GM19351 (cell line): Measurements from ENCODE around the gene MTURN.
"Not testable (repeated sequence)": the region's sequence is repeated elsewhere in the genome, so short reads cannot be mapped to it uniquely, and the experiment has no call there.

Experiments used
- ATAC-seq: cut with Tn5 transposase; IDR thresholded peaks from one replicate; pipeline ENCODE4 v1.9.1; 2021; ENCODE audit warnings: mild to moderate bottlenecking, moderate library complexity; ENCODE audit not compliant: unreplicated experiment

The MTURN gene

DNA sequence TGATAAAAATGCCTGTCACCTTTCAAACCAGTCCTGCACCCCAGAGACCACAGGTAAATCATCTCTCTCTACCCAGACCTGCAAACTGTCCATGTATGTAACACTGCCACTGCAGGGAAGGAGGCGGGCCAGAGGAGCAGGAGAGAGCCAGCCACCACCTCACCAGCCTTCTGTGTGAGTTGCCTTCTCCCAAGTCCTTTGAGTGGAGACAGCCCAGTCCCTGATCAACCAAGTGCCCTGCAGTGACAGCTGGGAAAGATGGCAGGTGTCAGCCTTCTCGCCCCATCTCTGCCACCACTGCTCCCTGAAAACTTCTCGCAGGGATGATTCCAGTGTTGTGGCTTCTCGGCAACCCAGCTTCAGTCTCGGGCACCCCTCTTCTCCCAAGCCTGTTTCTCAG, 42.4 kb downstream of the MTURN start:
- no peak for ATAC-seq

DNA sequence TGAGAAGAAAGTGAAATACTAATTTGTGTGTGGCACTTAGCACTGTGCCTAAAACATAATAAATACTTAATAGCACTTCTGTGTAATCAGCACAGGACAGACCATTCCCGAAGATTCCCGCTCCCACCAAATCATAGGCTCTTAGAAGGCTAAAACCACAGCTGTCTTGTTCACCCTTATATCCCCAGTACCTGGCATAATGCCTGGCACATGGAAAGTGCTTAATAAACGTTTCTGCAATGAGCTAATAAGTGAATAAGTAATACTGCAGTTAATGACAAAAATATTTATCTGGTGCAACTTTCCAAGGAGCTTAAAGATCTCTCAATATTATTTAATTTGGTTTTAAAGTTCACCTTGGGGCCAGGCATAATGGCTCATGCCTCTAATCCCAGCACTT, 43.2 kb downstream of the MTURN start:
- ATAC-seq: no peak

DNA sequence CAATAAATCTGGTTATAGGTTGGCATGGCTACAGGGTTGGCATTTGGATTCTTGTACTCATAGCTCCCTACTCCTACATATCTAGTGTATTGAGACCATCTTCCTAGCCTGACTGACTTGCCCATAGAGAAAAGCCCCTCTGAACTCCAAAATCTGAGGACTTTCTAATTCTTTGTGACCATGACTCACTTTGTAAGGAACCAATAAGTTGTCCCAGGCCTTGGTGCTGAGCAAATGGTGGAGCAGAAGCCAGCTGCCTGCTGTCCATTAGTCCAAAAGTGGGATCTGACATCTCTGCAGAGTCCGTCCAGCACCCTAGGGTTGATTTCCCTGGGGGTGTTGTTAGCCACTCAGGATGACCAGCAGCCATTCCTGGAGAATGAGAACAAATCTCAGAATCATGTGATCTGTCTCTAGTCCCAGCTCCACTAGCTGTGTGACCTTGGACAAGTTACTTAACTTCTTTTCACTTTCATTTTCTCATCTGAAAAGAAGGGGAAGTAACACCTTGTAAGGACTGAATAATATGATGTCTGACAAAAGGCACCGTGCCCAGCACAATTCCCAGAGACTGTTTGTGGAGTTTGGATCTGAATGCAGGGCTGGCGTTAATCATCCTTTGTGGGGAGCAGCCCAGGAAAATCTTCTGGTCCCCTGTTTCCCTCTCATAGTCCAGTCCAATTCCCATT, 44.1 kb downstream of the MTURN start:
- peak; percentile 85 for ATAC-seq

DNA sequence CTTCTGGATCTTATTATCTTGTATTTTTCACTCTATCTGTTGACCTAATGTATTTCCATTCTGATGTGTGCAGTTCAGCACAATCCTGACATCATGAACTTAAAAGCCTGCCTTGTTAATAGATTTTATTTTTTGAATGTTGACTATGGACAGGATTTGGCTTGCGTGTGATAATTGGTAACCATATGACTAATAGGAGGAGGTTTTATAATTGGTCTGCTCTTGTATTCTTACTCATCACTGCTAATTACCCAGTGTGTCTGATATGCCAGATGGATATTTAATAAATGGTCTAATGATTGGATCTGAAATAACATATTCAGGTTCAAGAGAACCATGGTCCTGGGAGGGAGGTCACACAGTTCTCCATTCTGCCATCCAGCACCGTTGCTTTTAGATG, 45.9 kb downstream of the MTURN start:
- ATAC-seq: no peak

DNA sequence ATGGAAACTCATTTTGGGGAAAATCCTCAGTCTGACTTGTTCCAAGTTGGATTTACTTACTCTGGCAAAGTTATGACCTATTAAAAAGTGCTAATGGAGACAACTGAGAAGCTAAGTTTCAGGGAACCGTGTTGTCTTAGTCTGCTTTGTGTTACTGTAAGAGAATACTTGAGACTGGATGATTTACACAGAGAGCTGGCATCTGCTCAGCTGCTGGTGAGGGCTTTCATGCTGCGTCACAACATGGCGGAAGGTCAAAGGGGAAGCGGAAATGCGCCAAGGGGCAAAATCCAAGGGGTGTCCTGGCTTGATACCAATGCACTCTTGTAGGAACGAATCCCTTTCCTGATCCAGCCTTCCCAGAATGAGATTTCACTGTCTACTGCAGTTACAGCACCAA, 46.4 kb downstream of the MTURN start:
- no peak for ATAC-seq

DNA sequence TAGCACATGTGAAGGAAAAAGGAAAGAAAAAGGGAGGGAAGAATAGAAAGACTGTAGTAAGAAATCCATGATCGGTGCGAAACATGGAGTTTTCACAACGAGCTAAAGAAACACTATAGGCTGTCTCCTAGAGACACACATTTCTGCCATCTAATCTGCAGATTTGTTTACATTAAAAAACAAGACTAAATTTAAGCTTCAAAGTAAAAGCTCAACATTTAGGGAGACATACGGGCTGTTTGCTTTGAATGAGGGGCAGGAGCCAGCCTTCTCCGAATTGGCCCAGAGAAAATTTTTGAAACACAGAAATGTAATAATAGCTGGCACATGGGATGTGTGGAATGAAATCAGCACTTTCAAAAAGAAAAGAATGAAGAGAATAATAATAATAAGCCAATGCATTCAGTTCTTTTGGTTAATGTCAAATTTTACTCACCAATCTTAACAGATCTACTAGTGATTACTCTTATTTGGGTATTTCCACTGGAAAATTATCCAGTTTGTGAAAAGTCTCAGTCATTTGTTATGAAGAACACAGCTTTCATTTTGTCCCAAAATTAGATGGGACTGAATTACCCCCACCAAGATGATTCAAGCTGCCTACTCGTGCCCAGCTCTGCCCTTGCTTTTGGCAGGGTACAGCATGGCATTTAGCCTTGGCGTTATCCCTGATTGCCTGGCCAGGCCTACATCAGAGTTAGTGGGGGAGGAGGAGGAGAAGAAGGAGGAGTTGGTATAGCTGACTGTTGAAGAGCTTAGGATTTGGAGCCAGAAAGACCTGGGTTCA, 47.1 kb downstream of the MTURN start:
- no peak for ATAC-seq

DNA sequence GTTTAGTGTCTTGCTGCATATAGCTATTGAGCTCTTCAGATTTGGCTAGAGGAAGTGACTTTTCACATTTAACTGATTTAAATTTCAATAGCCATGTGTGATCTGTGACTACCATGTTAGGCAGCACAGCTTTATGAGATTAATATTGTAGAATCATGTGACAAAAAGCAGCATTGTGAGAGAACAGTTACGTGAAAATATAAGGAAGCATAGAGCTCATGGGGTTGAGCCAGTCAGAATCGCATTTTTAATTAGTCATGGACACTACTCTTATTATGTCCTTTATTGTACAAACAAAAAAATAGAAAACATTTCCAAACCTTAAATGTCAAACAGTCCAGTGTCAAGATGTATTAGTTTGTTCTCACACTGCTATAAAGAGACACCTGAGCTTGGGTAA, 48.0 kb downstream of the MTURN start:
- ATAC-seq: no peak

DNA sequence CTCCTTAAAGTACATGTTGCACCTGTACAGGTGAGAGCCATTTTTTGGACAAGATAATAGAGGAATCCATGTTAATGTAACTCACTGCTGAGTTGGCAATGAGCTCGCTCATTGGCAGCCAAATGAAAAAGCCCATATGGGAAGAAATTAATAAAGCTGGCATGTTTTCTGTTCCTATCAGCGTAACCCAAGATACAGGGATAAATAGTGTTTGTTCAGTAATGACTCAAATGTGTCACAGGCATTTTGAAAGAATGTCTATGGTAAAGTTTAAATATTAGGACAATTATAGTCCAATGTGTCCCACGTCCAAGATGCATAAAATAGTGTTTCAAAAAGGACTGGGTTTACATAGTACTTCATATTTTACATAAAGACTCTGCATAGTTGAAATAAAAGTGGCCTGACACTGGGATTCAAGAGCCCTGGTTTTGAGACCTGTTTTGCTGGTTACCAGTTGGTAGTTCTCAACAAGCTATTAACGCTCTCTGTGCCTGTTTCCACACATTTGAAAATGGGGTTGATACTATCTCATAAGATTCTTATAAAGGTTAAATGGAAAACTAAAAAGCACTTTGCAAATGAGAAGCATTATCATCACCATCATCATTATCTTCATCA, 49.1 kb downstream of the MTURN start:
- ATAC-seq: no peak

DNA sequence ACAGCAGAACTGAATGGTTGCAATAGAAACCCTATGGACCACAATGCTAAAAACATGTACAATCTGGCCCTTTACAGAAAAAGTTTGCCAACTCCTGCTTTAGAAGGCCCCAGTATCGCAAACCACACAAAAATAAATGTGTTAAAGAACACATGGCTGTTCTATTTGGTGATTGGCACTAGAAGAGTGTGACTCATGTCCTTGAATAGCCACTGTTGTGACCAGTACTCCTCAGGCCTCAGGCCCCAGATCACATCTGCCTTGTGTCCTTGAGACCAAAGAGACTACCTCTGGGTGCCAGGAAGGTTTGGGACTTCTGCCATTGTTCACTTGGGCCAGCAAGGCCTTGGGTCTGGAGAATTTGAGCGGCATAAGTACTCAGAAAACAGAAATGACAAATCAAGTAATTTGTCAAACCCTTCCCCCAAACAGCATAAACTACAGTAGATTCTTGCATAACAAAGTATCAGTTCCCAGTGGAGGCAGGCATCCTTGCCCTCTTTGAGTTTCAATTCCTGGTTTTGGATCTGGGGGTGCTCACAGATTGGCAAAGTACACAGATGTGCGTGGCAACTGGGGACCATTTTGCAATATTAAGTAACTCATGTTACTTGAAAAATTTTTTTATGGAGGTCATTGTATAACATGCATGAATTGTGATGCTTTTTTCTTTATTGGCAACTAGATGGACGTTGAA, 50.2 kb downstream of the MTURN start:
- no peak for ATAC-seq

DNA sequence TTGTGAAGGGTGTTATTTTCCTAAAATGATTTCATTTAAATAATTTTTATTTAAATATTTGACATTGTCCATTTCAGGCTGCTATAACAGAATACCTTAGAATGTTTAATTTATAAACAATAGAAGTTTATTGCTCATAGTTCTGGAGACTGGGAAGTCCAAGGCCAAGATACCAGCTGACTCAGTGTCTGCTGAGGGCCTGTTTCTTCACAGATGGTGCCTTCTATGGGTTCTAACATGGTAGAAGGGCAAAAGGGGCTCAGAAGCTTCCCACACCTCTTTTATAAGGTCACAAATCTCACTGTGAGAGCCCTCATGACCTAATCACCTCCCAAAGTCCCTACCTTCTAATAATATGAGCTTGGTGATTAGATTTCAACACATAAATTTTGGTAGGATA, 50.7 kb downstream of the MTURN start:
- no peak for ATAC-seq

DNA sequence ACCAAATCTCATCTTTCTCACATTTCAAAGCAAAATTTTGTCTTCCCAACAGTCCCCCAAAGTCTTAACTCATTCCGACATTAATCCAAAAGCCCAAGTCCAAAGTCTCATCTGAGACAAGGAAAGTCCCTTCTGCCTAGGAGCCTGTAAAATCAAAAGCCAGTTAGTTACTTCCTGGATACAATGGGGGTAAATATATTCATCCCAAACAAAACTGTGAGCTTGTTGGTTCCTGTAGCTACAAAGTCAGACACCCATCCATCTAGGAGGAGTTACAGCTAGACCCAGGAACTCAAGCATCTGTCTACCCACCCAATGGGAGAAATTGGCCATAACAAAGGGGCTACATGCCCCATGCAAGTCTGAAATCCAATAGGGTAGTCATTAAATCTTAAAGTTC, 51.9 kb downstream of the MTURN start:
- ATAC-seq: no peak

DNA sequence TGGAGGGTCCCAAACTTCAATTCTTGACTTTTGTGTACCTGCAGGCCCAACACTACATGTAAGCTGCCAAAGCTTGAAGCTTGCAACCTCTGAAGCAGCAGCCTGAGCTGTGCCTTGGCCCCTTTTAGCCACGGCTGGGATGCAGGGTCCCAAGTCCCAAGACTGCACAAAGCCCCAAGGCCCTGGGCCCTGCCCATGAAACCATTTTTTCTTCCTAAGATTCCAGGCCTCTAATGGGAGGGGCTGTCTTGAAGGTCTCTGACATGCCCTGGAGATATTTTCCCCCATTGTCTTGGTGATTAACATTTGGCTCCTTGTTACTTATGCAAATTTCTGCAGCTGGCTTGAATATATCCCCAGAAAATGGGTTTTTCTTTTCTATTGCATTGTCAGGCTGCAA, 52.7 kb downstream of the MTURN start:
- ATAC-seq: no peak

DNA sequence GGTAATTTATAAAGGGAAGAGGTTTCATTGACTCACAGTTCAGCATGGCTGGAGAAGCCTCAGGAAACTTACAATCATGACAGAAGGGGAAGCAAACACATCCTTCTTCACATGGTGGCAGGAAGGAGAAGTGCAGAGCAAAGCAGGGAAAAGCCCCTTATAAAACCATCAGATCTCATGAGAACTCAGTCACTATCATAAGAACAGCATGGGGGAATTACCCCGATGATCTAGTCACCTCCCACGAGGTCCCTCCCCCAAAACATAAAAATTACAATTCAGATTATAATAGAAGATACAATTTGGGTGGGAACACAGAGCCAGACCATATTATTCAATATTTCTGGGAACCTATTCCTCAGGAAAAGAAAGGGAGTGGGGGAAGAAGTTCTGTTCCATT, 53.6 kb downstream of the MTURN start:
- ATAC-seq: not testable (repeated sequence)

DNA sequence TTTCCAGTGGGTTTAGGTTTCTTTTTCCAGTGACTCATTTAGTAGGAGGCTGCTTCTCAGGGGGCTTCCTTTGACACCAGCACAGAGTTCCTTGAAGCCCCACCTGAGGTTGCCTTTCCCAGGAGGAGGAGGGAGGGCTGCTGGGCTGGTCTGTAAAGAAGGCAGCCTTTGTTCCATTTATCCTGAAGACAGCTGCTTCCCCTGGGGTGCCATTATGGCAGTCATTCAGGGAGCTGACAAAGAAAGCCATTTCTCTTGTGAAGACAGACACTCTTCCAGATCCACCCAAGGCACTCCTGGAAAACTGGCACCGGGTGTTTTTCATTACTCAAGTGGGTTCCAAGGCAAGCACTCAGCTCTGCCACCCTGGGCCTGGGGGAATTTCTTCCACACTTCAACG, 54.0 kb downstream of the MTURN start:
- no peak for ATAC-seq

DNA sequence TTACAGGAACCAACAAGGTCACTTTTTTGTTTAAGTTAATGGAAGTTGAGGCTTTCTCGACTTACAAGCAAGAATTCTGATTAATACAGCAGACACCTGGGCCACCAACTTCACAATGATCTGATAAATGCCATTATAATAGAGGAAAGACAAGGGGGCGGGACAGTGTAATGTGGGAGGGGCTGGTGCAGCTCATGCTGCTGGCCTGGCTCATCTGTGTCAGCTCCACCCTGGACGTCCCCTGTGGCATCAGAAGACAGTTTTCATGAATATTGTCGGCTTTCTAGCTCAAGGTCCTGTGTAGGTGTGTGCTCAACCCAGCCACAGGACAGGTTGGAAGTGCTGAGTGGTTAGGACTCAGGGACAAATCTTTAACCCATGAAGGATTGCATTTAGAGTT, 57.0 kb downstream of the MTURN start:
- no peak for ATAC-seq

DNA sequence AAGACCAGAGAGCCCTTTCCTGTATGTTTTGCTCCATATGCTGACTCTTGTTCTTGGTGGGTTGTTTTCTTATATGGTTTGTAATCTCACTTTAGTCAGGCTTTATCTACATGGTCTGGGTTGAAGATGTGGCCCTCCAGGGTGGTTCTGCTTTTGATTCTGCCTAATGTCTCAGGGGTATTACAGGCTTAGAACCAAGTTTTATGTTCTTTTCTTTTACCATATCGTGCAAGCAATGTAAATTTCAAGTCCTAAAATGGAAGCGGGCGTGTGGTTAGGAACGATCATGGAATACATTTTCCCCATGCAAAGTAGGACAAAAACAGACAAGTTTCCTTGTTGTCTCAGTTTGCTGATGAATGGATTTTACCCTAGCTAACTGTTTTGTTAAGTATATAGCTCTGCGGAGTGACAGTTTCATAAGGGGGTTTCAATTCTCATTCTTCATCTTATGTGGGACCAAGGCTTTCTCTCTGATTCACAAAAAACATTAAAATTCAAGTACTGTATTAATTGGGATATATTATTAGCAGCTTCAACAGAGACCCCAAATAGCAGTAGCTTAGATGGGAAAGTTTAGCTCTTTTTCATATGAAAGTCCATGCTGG, 58.7 kb downstream of the MTURN start:
- ATAC-seq: peak; percentile 44

DNA sequence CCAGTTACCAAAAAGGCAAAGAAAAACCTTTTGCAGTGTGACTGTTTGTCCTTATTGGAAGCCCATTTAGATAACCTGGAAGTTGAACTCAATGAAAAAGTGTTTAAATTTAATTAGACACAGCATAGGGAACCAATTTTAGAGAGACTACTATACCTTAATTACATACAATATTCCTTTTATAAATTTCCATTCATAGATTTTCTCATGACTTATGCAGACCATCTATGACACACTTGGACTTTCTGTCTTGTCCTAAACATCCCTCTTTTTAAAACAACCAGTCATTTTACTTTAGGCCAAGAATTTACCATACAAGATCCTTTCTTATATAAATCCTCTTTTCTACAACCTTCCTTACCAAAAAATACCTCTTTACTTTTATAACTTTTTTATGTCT, 61.6 kb downstream of the MTURN start:
- ATAC-seq: no peak

DNA sequence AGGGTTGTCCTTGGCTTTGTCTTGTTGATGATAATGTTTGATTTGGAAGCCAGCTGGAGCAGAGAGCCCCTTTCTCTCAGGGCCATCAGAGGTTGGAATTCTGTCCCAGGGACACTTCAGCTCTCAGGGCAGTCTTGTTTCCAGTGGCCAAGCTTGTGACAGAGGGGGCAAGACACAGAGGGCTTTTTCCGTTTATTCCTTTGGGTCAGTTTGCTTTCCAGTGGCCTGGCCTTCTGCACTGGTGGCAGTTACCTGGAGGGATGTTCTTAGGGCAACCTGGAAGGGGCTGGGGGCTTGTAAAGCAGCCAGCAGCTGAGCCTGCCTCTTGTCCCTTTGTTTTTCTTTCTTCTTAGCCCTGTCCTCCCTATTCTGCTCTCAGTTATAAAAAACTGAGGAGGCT, 62.7 kb downstream of the MTURN start:
- no peak for ATAC-seq

DNA sequence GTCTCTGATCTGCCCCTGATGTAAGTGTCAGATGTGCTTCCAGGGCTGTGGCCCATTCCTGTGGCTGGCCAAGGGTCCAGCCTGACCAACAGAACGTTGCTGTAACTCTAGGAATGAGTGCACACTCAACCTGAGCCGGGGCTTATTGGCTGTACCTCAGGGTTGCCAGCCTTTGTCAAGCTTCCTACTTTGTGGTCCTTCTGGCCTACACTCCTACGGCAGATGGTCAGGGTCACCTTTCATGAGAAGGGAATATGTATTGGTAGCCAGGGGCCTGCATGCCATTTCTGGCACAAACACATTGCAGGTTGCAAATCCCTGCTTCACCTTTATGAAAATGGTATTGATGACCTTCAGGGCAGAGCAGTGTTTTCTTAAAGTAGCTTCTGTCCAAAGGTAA, 64.5 kb downstream of the MTURN start:
- no peak for ATAC-seq

DNA sequence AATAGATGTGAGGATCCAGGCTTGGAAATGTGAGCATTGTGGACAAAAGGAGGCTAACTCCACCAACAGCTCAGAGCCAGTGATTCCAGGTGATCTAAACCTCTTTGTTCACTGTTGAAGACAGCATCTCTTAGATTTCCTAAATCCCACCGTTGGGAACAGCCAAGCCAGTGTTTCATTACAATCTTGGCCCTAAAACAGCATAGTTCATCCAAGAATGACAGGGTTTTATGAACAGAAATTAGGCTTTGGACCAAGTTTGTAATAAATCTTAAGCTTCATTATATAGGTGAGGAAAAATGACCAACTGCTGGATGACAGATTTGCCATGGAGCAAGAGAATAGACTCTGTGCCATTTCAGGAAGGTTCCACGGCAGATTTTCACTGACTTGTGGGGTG, 65.8 kb downstream of the MTURN start:
- no peak for ATAC-seq

DNA sequence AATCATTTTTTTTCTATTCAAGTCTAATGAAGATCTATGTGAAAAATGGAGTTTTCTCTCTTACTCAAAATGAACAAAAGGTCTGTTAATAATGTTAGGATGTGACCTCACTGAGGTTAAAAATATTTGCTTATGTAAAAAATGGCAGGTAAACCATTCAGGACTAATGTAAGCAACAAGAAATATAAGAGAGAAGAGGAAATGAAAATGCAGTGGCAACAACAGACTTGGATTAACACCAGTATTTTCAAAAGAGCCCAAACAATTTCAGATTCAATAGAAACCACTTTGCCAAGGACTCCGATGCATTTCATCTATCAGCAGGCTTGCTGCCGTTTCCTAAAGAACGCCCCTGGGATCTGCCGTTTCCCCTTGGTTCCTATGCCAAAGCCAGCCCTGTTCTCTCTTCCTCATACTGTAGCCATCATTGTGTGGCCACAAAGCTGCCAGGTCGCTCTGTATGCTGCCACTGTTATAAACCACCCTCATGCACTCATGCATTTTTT, 66.4 kb downstream of the MTURN start:
- peak; percentile 89 for ATAC-seq
